PFSK-1 (cell line): ENCODE measurements around the gene MYO5B.

Source experiments
- FOXP2 ChIP-seq: optimal IDR thresholded peaks from 2 replicates; pipeline ENCODE3; 2011; ENCODE audit warnings: borderline replicate concordance, control low read depth, inconsistent platforms; ENCODE audit not compliant: insufficient read depth; ENCODE audit errors: extremely low read length, extremely low read depth
- POLR2AphosphoS5 ChIP-seq: IDR thresholded peaks from 2 replicates; pipeline ENCODE4 v1.6.1; 2012; ENCODE audit warnings: low read depth, mild to moderate bottlenecking, control low read depth, low read length, moderate library complexity
- REST ChIP-seq, 2 experiments: IDR thresholded peaks; 2 replicates each; pipeline versions ENCODE4 v1.6.1 to v1.8.0; 2011 to 2012; ENCODE audit warnings: low read depth in 2 of 2, low read length in 2 of 2, control low read depth in 1 of 2, inconsistent platforms in 1 of 2, mild to moderate bottlenecking in 1 of 2, moderate library complexity in 1 of 2; ENCODE audit not compliant: insufficient read depth in 1 of 2
- SIN3A ChIP-seq: IDR thresholded peaks from 2 replicates; pipeline ENCODE4 v1.6.1; 2012; ENCODE audit warnings: mild to moderate bottlenecking, low read length, moderate library complexity, borderline replicate concordance; ENCODE audit not compliant: insufficient read depth
- TAF1 ChIP-seq: IDR thresholded peaks from 2 replicates; pipeline ENCODE4 v1.6.1; 2012; ENCODE audit warnings: low read length, control low read depth, borderline replicate concordance; ENCODE audit not compliant: insufficient read depth

Gene MYO5B

GRCh38 chr18:49875155-49875554 is 319.8 kb downstream of the MYO5B start:
- TF ChIP-seq POLR2AphosphoS5 (no peak), TAF1 (no peak), REST (IDR thresholded peaks at IDR 0.05; ENCODE audit: insufficient read depth in 1 of 2, low read depth in 2 of 2, low read length in 2 of 2) (no peak), FOXP2 (no peak), SIN3A (no peak)

GRCh38 chr18:49874238-49874637 is 320.7 kb downstream of the MYO5B start:
- no peak for TF ChIP-seq SIN3A
- TF ChIP-seq REST (IDR thresholded peaks at IDR 0.05; ENCODE audit: insufficient read depth in 1 of 2, low read depth in 2 of 2, low read length in 2 of 2) = no peak
- no peak for TF ChIP-seq POLR2AphosphoS5
- TF ChIP-seq FOXP2 = no peak
- no peak for TF ChIP-seq TAF1

- TF ChIP-seq SIN3A (no peak), TAF1 (no peak), POLR2AphosphoS5 (no peak), REST (IDR thresholded peaks at IDR 0.05; ENCODE audit: insufficient read depth in 1 of 2, low read depth in 2 of 2, low read length in 2 of 2) (no peak), FOXP2 (no peak)
Measured at GRCh38 chr18:49869354-49869753, 325.6 kb downstream of the MYO5B start.

GRCh38 chr18:49866680-49867079 is 328.3 kb downstream of the MYO5B start:
- TF ChIP-seq POLR2AphosphoS5 (no peak), REST (IDR thresholded peaks at IDR 0.05; ENCODE audit: insufficient read depth in 1 of 2, low read depth in 2 of 2, low read length in 2 of 2) (no peak), TAF1 (no peak), SIN3A (no peak), FOXP2 (no peak)

GRCh38 chr18:49865401-49865800 is 329.5 kb downstream of the MYO5B start:
- TF ChIP-seq REST (IDR thresholded peaks at IDR 0.05; ENCODE audit: insufficient read depth in 1 of 2, low read depth in 2 of 2, low read length in 2 of 2) = no peak
- no peak for TF ChIP-seq FOXP2
- no peak for TF ChIP-seq SIN3A
- no peak for TF ChIP-seq POLR2AphosphoS5
- TF ChIP-seq TAF1 = no peak
